Natural killer cell (primary cell): ENCODE measurements around the gene C1orf87. TPM values are rescaled to one million over a fixed set of nuclear protein-coding genes. Genes with fewer than 3 reads are reported as not detected.

ENCODE experiments used
- ATAC-seq, 3 donors: fragments of 150-1000 bp in 2 of 3; fragments of 200-7000 bp in 1 of 3; cut with Tn5 transposase; 1 replicate in 1 of 3; 2 replicates in 2 of 3; pipeline ENCODE4 v1.10.0; 2021; ENCODE audit warnings: mild to moderate bottlenecking in 2 of 3, moderate library complexity in 2 of 3
- DNase-seq, 2 donors: peaks; one replicate each; pipeline versions ENCODE4 v3.0.0 to v3.0.0-alpha.2; 2013 to 2021; ENCODE audit warnings: mixed read lengths in 1 of 2
- H3K27ac ChIP-seq: one replicate; pipeline ENCODE4 v1.5.1; 2013; ENCODE audit warnings: mild to moderate bottlenecking, low read length
- H3K27me3 ChIP-seq: one replicate; pipeline ENCODE4 v1.6.1; 2013; ENCODE audit warnings: low read length; ENCODE audit not compliant: control insufficient read depth, insufficient read depth
- H3K36me3 ChIP-seq: one replicate; pipeline ENCODE4 v1.6.1; 2013; ENCODE audit warnings: low read length; ENCODE audit not compliant: control insufficient read depth, insufficient read depth
- H3K4me1 ChIP-seq: one replicate; pipeline ENCODE4 v1.6.1; 2013; ENCODE audit warnings: low read length; ENCODE audit not compliant: control insufficient read depth, insufficient read depth
- H3K4me3 ChIP-seq: one replicate; pipeline ENCODE4 v1.5.1; 2013; ENCODE audit warnings: low read length
- H3K9me3 ChIP-seq: one replicate; pipeline ENCODE4 v1.6.1; 2013; ENCODE audit warnings: low read length; ENCODE audit not compliant: control insufficient read depth, insufficient read depth
- H3K27ac Mint-ChIP-seq, 2 donors: one replicate each; pipeline ENCODE4 v1.8.0; 2022; ENCODE audit warnings: mild to moderate bottlenecking in 2 of 2, mixed read lengths in 2 of 2, moderate library complexity in 1 of 2
- H3K27me3 Mint-ChIP-seq, 2 donors: one replicate each; pipeline ENCODE4 v1.8.0; 2022; ENCODE audit warnings: low read depth in 2 of 2, mixed read lengths in 2 of 2
- H3K36me3 Mint-ChIP-seq: one replicate; pipeline ENCODE4 v1.8.0; 2022; ENCODE audit warnings: mixed read lengths
- H3K4me1 Mint-ChIP-seq, 2 donors: one replicate each; pipeline ENCODE4 v1.8.0; 2022; ENCODE audit warnings: mixed read lengths in 2 of 2
- H3K4me3 Mint-ChIP-seq: one replicate; pipeline ENCODE4 v1.8.0; 2022; ENCODE audit warnings: mild to moderate bottlenecking, moderate library complexity, mixed read lengths
- H3K9me3 Mint-ChIP-seq, 2 donors: one replicate each; pipeline ENCODE4 v1.8.0; 2022; ENCODE audit warnings: mixed read lengths in 2 of 2
- WGBS: methylation state at CpG from one replicate; pipeline ENCODE4 v1.1.7; 2013; ENCODE audit warnings: missing lambda C conversion rate; ENCODE audit not compliant: insufficient coverage; 5-methylcytosine and 5-hydroxymethylcytosine counted together
- intact Hi-C: fragments of 100-400 bp; cut with micrococcal nuclease; formaldehyde crosslinking; loops from one replicate; pipeline ENCODE4 v1.14.2; 2022
- total RNA-seq, 4 donors: library from RNA; stranded (reverse); fragments of 120-200 nt in 1 of 4; gene quantifications; one replicate each; pipeline versions ENCODE4 v1.2.3 to v1.2.4, GENCODE V29; 2013 to 2022
- TF ChIP-seq, protein P1 (sequence below): fragments of 200-600 bp; IDR thresholded peaks from one replicate; pipeline ENCODE4 v1.8.0; 2022; ENCODE audit warnings: antibody characterized with exemption

The C1orf87 gene
- total RNA-seq, 3 donors from 2014 or later (not counting 1 experiment from before 2014, with no cell fraction given), result not detected

DNA sequence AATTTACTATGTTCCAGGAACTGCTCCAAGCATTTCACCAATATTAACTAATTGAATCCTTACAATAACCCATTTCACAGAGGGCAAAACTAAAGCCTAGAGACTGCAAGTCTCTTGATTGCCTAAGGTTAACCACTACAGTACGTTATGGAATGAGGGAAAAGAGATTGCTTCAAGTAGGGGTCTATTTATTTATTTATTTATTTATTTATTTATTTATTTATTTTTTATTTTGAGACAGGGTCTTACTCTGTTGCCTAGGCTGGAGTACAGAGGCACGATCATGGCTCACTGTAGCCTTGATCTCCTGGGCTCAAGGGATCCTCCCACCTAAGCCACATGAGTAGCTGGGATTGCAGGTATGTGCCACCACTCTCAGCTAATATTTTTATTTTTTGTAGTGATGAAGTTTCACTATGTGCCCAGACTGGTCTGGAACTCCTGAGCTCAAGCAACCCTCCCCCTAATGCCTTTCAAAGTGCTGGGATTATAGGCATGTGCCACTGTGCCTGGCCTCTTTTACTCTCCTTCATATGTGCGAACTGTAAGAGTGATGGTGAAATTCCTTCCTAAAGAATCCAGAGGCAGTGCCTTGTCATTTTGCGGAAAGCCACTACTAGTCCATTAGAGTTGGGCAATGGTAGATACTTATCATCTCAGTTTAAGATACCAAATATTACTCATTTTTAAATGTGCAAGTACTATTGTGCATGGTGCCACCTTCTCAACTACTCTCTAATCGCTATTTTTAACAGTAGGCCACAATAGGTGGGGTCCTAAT is 81.3 kb downstream of the C1orf87 start:
- Histone ChIP-seq H3K9me3 (no peaks in the 10 kb centered on the region), H3K36me3 (no peaks in the 10 kb centered on the region), H3K27ac (no peak overlapping the region), H3K4me1 (no peaks in the 10 kb centered on the region), H3K27me3 (no peaks in the 10 kb centered on the region), H3K4me3 (no peak overlapping the region)
- Mint-ChIP-seq H3K4me3 (no peak overlapping the region), H3K27ac (no peak overlapping the region), H3K27me3 (peaks cover 5 to 26% of the 10 kb centered on the region in 2 donors), H3K36me3 (no peaks in the 10 kb centered on the region), H3K9me3 (peaks cover 0 to 3% of the 10 kb centered on the region in 2 donors), H3K4me1 (no peaks in the 10 kb centered on the region)
- DNase-seq, result no peak
- no peak for ATAC-seq
- 94% methylated on average over 2 of the region's 5 CpGs for WGBS
- TF ChIP-seq, protein P1, sequence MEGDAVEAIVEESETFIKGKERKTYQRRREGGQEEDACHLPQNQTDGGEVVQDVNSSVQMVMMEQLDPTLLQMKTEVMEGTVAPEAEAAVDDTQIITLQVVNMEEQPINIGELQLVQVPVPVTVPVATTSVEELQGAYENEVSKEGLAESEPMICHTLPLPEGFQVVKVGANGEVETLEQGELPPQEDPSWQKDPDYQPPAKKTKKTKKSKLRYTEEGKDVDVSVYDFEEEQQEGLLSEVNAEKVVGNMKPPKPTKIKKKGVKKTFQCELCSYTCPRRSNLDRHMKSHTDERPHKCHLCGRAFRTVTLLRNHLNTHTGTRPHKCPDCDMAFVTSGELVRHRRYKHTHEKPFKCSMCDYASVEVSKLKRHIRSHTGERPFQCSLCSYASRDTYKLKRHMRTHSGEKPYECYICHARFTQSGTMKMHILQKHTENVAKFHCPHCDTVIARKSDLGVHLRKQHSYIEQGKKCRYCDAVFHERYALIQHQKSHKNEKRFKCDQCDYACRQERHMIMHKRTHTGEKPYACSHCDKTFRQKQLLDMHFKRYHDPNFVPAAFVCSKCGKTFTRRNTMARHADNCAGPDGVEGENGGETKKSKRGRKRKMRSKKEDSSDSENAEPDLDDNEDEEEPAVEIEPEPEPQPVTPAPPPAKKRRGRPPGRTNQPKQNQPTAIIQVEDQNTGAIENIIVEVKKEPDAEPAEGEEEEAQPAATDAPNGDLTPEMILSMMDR, result no peak
- intact Hi-C loops, result no loop called here

DNA sequence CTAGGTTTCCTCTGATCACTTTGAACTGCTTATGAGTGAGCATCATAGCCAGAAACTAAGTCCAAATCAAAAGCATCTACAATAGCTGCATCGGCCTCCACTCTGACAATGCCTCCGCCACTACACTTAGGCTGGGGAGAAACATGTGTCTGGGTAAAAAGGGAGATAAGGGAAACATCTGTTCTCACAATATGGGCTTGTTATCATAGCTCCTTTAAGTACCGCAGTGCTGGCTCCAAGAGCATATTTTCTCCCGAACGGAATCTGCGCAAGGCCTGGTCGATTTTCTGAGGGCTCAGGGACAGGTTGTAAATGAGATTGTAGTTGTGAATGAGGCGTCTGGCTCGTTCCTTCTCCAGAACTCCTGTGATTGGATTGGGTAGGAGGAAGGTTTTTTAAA is 83.1 kb downstream of the C1orf87 start:
- Histone ChIP-seq H3K9me3 (no peaks in the 10 kb centered on the region), H3K4me1 (no peaks in the 10 kb centered on the region), H3K27me3 (no peaks in the 10 kb centered on the region), H3K36me3 (no peaks in the 10 kb centered on the region), H3K4me3 (no peak overlapping the region), H3K27ac (no peak overlapping the region)
- no peak for ATAC-seq
- Mint-ChIP-seq H3K27ac (no peak overlapping the region), H3K4me3 (no peak overlapping the region), H3K27me3 (peaks cover 8 to 25% of the 10 kb centered on the region in 2 donors), H3K4me1 (no peaks in the 10 kb centered on the region), H3K36me3 (no peaks in the 10 kb centered on the region), H3K9me3 (peaks cover 0 to 3% of the 10 kb centered on the region in 2 donors)
- intact Hi-C loops, result no loop called here
- TF ChIP-seq, protein P1, result no peak
- DNase-seq, result no peak
- 92% methylated on average over 9 of the region's 9 CpGs for WGBS

DNA sequence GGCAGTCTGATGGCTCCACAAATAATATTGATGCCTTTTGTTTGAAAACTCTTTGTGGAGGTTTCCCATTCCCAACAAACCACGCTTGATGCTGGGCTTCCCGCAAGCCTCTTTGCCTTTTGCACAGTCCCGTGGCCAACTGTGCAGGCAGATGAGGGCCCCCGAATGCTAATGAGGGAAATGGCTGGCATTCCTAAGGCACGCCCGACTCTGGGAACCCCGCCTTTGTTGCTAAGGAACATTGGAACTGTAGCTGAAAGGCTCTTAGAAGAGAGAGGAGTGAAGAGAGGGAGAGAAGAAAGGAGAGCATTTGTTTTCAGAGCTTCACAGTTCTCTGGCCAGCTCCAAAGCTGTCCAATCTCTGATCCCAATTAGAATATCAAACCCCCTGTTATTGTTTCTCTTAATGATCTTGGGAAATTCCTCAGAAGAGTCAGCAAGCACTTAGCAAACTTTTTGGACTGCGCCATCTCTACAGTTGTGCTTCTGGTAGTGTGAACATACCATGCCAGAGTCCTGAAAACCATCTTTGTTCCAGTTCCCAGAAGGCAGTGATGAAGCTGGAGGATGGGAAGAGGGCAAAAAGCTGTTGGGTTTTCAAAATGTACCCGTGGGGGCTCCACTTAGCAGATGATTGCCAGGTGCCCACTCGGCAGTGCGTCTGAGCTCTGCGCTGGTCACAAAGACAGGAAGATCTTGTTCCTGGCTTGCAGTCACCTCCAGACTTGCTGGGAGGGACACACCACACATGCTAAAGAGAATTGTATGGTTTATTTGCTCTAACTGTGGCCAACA is 86.9 kb downstream of the C1orf87 start:
- Mint-ChIP-seq H3K9me3 (no peaks in the 10 kb centered on the region), H3K36me3 (no peaks in the 10 kb centered on the region), H3K4me3 (no peak overlapping the region), H3K4me1 (no peaks in the 10 kb centered on the region), H3K27ac (no peak overlapping the region), H3K27me3 (peaks cover 8 to 14% of the 10 kb centered on the region in 2 donors)
- Histone ChIP-seq H3K4me3 (no peak overlapping the region), H3K36me3 (no peaks in the 10 kb centered on the region), H3K9me3 (no peaks in the 10 kb centered on the region), H3K27ac (no peak overlapping the region), H3K27me3 (no peaks in the 10 kb centered on the region), H3K4me1 (no peaks in the 10 kb centered on the region)
- no peak for ATAC-seq
- intact Hi-C loops, result no loop called here
- WGBS, result 83% methylated on average over 12 of the region's 12 CpGs
- TF ChIP-seq, protein P1, result no peak
- DNase-seq, result no peak
